ENCODE measurements around the gene TSPAN7.

TSPAN7 gene

GRCh38 chrX:38649221-38649620, 87.9 kb downstream of the TSPAN7 start:
- no peak for DNase-seq (ENCODE audit: low spot score)

DNA sequence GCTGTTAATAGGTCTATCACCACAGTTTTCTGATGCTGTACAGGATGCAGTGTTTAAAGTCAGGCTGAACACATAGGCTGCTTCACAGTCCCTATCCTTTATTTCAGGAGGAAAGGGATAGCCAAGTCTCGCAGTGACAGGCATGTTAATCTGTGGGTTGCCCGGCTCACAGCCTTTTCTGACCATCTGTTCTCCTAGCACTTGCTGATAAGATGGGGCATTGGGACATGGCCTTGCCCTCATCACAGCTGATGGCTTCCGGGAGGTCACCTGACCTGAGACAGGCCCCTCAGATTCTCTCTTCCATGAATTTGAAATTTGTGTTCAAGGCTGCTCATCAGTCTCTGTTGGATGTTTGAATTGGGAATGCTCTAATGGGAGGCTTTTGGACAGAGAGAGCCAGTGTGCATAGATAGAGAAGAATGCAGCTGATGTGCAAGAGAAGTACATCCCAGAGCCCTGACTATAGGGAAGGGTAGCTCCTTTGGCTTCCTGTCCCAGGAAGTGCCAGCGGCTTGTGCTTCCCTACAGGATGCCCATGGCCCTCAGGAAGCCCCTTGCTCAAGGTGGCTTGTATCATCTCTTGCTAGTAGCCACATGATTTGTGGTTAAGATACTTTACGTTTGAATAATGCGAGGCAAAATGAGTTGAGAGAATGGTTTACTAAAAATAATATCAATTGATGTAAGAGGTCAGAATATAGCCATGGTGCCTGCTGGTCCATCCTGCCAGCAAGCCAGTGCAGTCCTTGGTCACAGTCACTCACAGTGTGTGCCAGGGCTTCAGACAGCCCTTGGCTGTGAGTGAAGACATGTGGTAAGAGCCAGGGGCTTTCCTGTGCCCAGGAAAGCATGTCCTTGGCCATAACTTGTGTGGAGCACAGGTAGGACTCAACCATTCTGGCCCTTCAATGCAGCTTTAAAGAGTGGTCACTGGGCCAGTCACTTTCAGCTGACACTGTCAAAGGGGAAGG, 88.6 kb downstream of the TSPAN7 start:
- DNase-seq (ENCODE audit: low spot score): no peak

DNA sequence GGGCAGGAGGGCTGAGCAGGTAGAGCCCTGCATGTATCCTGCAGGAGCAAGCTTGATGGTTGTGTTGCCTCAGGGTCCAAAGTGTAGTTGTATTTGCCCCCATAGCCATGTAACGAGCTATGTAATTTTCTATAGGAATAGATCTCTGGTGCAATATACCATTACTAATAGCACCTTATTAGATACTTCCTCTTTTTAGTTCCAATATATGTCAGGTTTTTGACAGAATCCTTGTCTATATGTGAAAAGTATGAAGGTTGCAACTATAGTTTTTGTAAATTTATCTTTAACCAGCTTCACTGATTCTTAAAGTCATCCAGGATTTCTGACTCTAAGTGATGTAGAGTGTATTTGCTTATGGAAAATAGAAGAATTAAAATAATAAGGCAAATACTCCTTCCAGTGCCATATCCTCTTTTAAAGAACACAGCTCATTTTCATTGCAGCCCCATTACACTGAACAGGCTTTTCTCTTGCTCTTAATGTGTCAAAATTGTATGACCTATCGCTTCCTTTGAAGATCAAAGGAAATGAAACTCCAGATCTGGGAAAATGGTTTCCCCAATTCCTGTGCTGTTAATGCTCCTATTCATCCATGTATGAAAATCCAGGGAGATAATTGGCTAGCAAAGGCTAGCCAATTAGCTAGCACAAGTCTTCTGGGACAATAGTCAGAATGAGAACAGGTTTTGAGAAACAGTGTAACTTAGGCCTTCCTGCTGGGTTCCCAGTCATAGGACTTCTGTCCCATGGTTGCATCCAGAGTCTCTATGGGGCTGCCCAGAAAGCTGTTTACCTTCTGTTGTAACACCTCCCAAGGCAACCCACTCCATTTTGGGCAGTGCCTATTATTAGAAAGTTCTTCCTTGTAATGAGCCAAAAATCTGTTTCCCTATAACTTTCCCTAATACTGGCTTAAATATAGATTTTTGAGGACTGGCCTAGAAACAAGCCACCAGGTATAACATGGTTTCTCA, 90.6 kb downstream of the TSPAN7 start:
- DNase-seq (ENCODE audit: low spot score): no peak

DNA sequence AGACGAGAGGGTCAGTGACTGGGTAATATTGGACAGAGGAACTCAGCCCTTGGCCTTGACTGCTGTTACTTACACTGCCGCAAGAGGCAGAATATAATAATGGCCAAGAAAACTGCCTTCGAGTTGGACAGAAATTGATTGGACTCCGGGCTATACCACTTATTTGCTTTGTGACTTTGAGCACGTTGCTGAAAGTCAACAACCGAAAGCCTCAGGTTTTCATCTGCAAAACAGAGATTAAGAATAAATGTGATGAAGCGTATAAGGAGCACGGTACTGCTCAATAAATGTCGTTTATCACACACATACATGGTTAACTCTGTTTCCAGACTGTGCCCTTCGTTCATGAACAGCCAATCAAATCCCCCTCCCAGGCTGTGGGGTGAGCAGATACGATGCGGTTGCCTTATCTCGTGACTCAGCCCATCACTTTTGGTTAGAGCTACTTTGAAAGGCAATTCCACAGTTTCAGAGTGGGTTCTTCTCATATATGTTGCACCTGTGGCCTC, 91.6 kb downstream of the TSPAN7 start:
- DNase-seq (ENCODE audit: low spot score): no peak

DNA sequence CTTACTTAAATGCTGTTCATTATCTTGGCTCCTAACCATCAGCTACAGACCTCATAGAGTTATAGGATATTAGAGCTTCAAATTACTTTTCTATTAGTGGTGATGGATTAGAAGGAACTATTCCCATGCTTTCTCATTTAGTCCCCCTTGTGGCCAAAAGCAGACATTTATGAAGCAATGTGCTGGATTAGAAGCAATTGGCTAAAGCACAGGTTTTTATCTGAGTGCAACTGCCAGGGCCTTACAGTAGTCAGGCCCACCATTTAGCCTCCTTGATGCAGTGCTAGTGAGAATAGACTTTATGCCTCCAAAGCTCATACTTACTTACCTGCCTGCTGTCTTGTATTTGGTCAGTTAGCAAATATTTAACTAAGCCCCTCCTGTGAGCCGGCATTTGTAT, 93.0 kb downstream of the TSPAN7 start:
- no peak for DNase-seq (ENCODE audit: low spot score)

GRCh38 chrX:38656350-38656915, 95.1 kb downstream of the TSPAN7 start:
- no peak for DNase-seq (ENCODE audit: low spot score)

DNA sequence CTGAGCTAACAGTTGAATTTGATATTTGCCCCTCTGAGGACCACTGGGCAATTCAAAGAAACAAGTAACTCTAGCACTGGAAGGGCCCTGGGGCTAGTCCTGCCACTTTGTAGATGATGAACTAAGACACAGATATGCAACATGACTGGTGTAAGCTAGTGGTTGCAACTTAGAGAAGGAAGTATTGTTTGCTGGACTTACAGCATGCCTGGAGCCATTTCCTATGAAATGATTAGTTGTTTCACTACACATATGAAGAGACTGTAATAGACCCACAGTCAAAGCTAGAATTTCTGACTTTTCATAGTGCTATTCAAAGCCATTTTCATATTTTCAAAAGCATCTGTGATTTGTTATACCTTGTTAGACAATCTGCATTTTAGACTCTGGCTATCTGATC, 96.2 kb downstream of the TSPAN7 start:
- no peak for DNase-seq (ENCODE audit: low spot score)

- no peak for DNase-seq (ENCODE audit: low spot score)
Observed at GRCh38 chrX:38660395-38661102, 99.2 kb downstream of the TSPAN7 start.

GRCh38 chrX:38661103-38661441, 99.7 kb downstream of the TSPAN7 start:
- no peak for DNase-seq (ENCODE audit: low spot score)

DNA sequence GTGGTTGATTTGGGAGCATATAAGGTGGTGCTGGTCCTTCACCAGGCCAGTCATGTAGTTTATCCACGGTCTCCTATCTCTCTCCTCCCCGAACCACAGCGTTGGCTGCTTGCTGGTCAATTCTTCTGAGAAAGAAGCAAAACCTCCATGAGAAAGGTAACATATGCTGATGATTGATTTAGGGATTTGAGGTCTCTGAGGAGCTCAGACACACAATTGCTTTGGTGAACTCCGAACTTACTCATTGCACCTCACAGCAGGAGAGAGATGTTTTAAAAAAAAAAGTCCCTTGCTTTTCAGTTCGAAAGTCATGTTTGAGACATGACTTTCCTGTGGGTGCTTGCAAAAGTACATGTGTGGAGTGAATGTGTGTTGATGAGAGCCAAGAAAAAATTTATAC, 100.2 kb downstream of the TSPAN7 start:
- no peak for DNase-seq (ENCODE audit: low spot score)

DNA sequence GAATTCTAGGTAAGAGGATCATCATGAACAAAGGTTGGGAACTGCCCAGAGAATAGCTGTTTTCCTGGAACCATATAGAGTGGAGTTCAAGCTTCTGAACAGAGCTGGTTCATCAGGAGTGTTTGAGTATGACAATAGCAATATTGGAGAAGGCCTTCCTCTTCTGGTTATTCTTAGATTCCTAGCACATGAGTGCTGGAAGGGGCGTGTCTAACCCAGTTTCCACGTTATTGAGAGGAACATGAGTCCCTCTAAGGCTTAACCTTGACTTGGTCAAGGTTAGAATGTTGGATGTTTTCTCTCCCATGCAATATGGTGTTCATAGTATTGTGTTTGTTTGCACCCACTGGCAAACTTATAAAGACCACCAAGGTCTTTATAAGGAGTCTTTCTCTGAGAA, 101.3 kb downstream of the TSPAN7 start:
- no peak for DNase-seq (ENCODE audit: low spot score)

GRCh38 chrX:38664285-38664684, 102.9 kb downstream of the TSPAN7 start:
- no peak for DNase-seq (ENCODE audit: low spot score)

- no peak for DNase-seq (ENCODE audit: low spot score)
Observed at GRCh38 chrX:38666909-38667308, 105.6 kb downstream of the TSPAN7 start.

DNA sequence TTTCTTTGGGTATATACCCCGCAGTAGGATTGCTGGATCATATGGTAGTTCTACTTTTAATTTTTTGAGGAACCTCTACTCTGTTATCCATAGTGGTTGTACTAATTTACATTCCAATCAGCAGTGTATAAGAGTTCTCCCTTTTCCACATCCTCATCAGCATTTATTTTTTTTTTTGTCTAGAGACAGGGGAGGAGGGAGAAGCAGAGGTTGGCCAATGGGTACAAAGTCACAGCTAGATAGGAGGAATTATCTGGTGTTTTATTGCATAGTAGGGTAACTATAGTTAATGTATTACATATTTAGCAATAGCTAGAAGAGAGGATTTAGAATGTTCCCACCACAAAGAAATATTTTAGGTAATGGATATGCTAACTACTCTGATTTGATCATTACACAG, 107.4 kb downstream of the TSPAN7 start:
- DNase-seq (ENCODE audit: low spot score): no peak

DNA sequence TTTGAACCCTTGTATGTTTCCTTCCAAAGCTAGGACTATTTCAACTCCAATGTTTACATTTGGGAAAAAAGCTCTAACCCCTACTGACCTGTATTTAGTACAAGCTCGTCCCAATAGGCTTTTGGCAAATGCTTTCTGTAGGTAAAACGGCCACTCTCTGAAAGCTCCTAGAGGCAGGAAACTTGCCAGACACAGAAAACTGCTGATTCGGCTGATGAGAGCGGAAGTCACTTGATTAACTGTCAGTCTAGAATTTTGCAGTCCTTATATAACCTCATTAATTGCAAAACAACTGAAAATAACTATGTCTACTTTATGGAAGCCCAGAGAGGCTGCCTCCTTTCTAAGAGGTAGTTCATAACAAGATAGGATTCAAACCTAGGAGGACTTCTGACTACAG, 108.1 kb downstream of the TSPAN7 start:
- DNase-seq (ENCODE audit: low spot score): no peak

- DNase-seq (ENCODE audit: low spot score): no peak
Observed at GRCh38 chrX:38672646-38673045, 111.3 kb downstream of the TSPAN7 start.

GRCh38 chrX:38675856-38676255, 114.5 kb downstream of the TSPAN7 start:
- no peak for DNase-seq (ENCODE audit: low spot score)

GRCh38 chrX:38678183-38678582, 116.8 kb downstream of the TSPAN7 start:
- no peak for DNase-seq (ENCODE audit: low spot score)

GRCh38 chrX:38678821-38679220, 117.5 kb downstream of the TSPAN7 start:
- DNase-seq (ENCODE audit: low spot score): no peak

GRCh38 chrX:38679695-38680094, 118.4 kb downstream of the TSPAN7 start:
- no peak for DNase-seq (ENCODE audit: low spot score)

DNA sequence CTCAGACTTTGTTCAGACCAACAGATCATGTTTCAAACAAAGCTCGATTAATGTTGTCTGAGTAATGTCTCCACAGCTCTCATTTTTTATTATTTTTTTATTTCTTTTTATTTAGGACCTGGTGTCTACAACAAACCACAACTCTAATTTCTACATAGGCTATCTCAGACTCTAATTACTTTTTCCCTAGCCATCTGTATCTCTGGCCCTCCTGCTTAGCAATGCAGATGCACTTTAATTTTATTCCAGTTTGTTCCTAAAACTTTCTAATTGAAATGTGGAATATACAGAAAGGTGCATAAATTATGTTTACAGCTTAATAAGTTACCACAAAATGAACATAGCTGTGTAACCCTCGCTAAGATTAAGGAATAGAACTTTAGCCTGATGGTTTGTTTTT, 120.8 kb downstream of the TSPAN7 start:
- DNase-seq (ENCODE audit: low spot score): no peak

GRCh38 chrX:38692961-38693360, 131.6 kb downstream of the TSPAN7 start:
- DNase-seq (ENCODE audit: low spot score): no peak

Measured in HuH-7.5 (cell line).